GM12878 (cell line): ENCODE data around the gene ADGRL4. TPM values are rescaled to one million over a fixed set of nuclear protein-coding genes. Genes with fewer than 3 reads are reported as not detected.

ENCODE experiments used
- ATAC-seq: fragments of 200-7000 bp; cut with Tn5 transposase; 3 replicates; pipeline ENCODE4 v1.9.1; 2020; ENCODE audit warnings: mild to moderate bottlenecking, moderate library complexity
- BruUV-seq: library from RNA; stranded (reverse); fragments of 400-500 nt; replicated peaks from 2 replicates; lab custom pipeline; 2021; lab: Mats Ljungman, UMichigan
- CTCF ChIA-PET: fragments of 300-600 bp; sonication (Branson Sonifier 250); formaldehyde crosslinking; extraction: SDS; loops from one replicate; lab custom pipeline; 2021; ENCODE audit warnings: inconsistent platforms; lab: Yijun Ruan, JAX
- POLR2A ChIA-PET: fragments of 350-600 bp; formaldehyde crosslinking; extraction: SDS; loops from one replicate; lab custom pipeline; 2021; ENCODE audit warnings: inconsistent platforms; lab: Charles Lee
- RAD21 ChIA-PET: fragments of 300-600 bp; sonication (Branson Sonifier 250); formaldehyde crosslinking; loops from one replicate; lab custom pipeline; 2023; ENCODE audit warnings: antibody characterized with exemption; ENCODE audit not compliant: unreplicated experiment; lab: Charles Lee
- SMC1A ChIA-PET: fragments of 300-600 bp; sonication (Branson Sonifier 250); formaldehyde crosslinking; loops from one replicate; lab custom pipeline; 2023; ENCODE audit not compliant: unreplicated experiment, uncharacterized antibody; lab: Charles Lee
- DNase-seq: peaks from one replicate; pipeline ENCODE4 v3.0.0-alpha.2; 2011; ENCODE audit warnings: low read depth, low spot score
- FAIRE-seq: peaks from 3 replicates; lab custom pipeline; 2011; peaks lifted over from hg19 to GRCh38; lab: Jason Lieb, UNC
- H2AFZ ChIP-seq: 2 replicates; pipeline ENCODE4 v1.6.0; 2011; ENCODE audit warnings: low read depth, low read length, control low read depth; ENCODE audit not compliant: control insufficient read depth
- H3K27ac ChIP-seq: 2 replicates; pipeline ENCODE4 v1.5.1; 2011; ENCODE audit warnings: control low read depth; ENCODE audit not compliant: control insufficient read depth, insufficient read depth
- H3K27me3 ChIP-seq, 2 experiments: replicated peaks in 1 of 2; 2 replicates each; pipeline versions ENCODE4 v1.6.0 to v1.6.1; 2011; ENCODE audit warnings: low read length in 1 of 2; ENCODE audit not compliant: control insufficient read depth in 2 of 2, insufficient read depth in 2 of 2
- H3K36me3 ChIP-seq, 2 experiments: 2 replicates each; pipeline ENCODE4 v1.5.1; 2011; ENCODE audit warnings: low read length in 1 of 2; ENCODE audit not compliant: control insufficient read depth in 2 of 2, insufficient read depth in 2 of 2
- H3K4me1 ChIP-seq: 2 replicates; pipeline ENCODE4 v1.6.1; 2011; ENCODE audit warnings: mild to moderate bottlenecking, low read length, moderate library complexity, mixed read lengths; ENCODE audit not compliant: control insufficient read depth, insufficient read depth
- H3K4me2 ChIP-seq: 2 replicates; pipeline ENCODE4 v1.6.0; 2011; ENCODE audit warnings: control low read depth; ENCODE audit not compliant: control insufficient read depth, insufficient read depth
- H3K4me3 ChIP-seq: fragments of 200-600 bp; sonication (generic); 2 replicates; pipeline ENCODE4 v1.5.1; 2016
- H3K79me2 ChIP-seq: 2 replicates; pipeline ENCODE4 v1.6.0; 2011; ENCODE audit warnings: low read length; ENCODE audit not compliant: control insufficient read depth, insufficient read depth
- H3K9ac ChIP-seq: 2 replicates; pipeline ENCODE4 v1.8.0; 2011; ENCODE audit warnings: low read length, control low read depth, mixed read lengths; ENCODE audit not compliant: control insufficient read depth, insufficient read depth
- H3K9me3 ChIP-seq: replicated peaks from 3 replicates; pipeline ENCODE4 v1.5.1; 2011; ENCODE audit warnings: mild to moderate bottlenecking, low read length; ENCODE audit not compliant: control insufficient read depth, insufficient read depth
- H4K20me1 ChIP-seq: 2 replicates; pipeline ENCODE4 v1.6.0; 2011; ENCODE audit not compliant: control insufficient read depth, insufficient read depth
- BHLHE40 ChIP-seq, 2 experiments: fragments of 450-650 bp in 1 of 2; IDR thresholded peaks; 2 replicates each; pipeline ENCODE4 v1.6.1; 2011 to 2017; ENCODE audit warnings: low read depth in 2 of 2, borderline replicate concordance in 1 of 2, improper control_type of control experiment in 1 of 2, low read length in 1 of 2, mild to moderate bottlenecking in 1 of 2
- BRCA1 ChIP-seq: IDR thresholded peaks from 2 replicates; pipeline ENCODE4 v1.6.1; 2011; ENCODE audit warnings: low read depth, low read length, improper control_type of control experiment
- CEBPZ ChIP-seq: fragments of 150-350 bp; IDR thresholded peaks from 2 replicates; pipeline ENCODE4 v1.6.1; 2016; ENCODE audit warnings: low read depth, low read length
- CTCF ChIP-seq, 3 experiments: IDR thresholded peaks in 2 of 3; conservative IDR thresholded peaks in 1 of 3; 2 replicates each; pipeline ENCODE4 v1.5.1; 2011; ENCODE audit warnings: low read depth in 3 of 3, low read length in 3 of 3, mild to moderate bottlenecking in 3 of 3, control low read depth in 2 of 3, moderate library complexity in 2 of 3, inconsistent platforms in 1 of 3, mixed read lengths in 1 of 3; ENCODE audit not compliant: control insufficient read depth in 2 of 3, insufficient read depth in 1 of 3; ENCODE audit errors: extremely low read depth in 1 of 3
- E2F8 ChIP-seq: fragments of 450-650 bp; IDR thresholded peaks from 2 replicates; pipeline ENCODE4 v1.6.1; 2018; ENCODE audit warnings: mild to moderate bottlenecking, low read depth, moderate library complexity; ENCODE audit not compliant: partially characterized antibody
- EP300 ChIP-seq, 2 experiments: fragments of 150-350 bp in 1 of 2; IDR thresholded peaks; 2 replicates each; pipeline ENCODE4 v1.6.1; 2011 to 2012; ENCODE audit warnings: low read depth in 2 of 2, low read length in 2 of 2, borderline replicate concordance in 1 of 2, improper control_type of control experiment in 1 of 2, inconsistent platforms in 1 of 2; ENCODE audit not compliant: control insufficient read depth in 1 of 2
- FOS ChIP-seq: IDR thresholded peaks from 3 replicates; pipeline ENCODE4 v1.6.1; 2011; ENCODE audit warnings: borderline replicate concordance; ENCODE audit not compliant: insufficient read length; ENCODE audit errors: extremely low read depth
- HDGF ChIP-seq: fragments of 450-650 bp; IDR thresholded peaks from 2 replicates; pipeline ENCODE4 v1.6.1; 2016; ENCODE audit warnings: antibody characterized with exemption
- JUNB ChIP-seq: IDR thresholded peaks from 2 replicates; pipeline ENCODE4 v1.6.1; 2016; ENCODE audit warnings: antibody characterized with exemption, mild to moderate bottlenecking
- NFXL1 ChIP-seq: fragments of 450-650 bp; IDR thresholded peaks from 2 replicates; pipeline ENCODE4 v1.6.1; 2017; ENCODE audit warnings: antibody characterized with exemption, mild to moderate bottlenecking, borderline replicate concordance
- RAD51 ChIP-seq: fragments of 450-650 bp; IDR thresholded peaks from 2 replicates; pipeline ENCODE4 v1.6.1; 2016; ENCODE audit warnings: moderate library complexity, mild to moderate bottlenecking, inconsistent platforms
- RBBP5 ChIP-seq: fragments of 200-600 bp; sonication (generic); conservative IDR thresholded peaks from 2 replicates; pipeline ENCODE4 v1.6.1; 2016
- SMARCA5 ChIP-seq: fragments of 450-650 bp; IDR thresholded peaks from 2 replicates; pipeline ENCODE4 v1.6.1; 2017; ENCODE audit warnings: mild to moderate bottlenecking
- SPI1 ChIP-seq: IDR thresholded peaks from 2 replicates; pipeline ENCODE4 v1.6.1; 2011; ENCODE audit warnings: low read depth, mild to moderate bottlenecking, low read length, moderate library complexity, borderline replicate concordance; ENCODE audit not compliant: insufficient read depth
- ZBED1 ChIP-seq: IDR thresholded peaks from 2 replicates; pipeline ENCODE4 v1.6.1; 2016; ENCODE audit warnings: borderline replicate concordance
- ZNF207 ChIP-seq: fragments of 450-650 bp; IDR thresholded peaks from 2 replicates; pipeline ENCODE4 v1.6.1; 2014; ENCODE audit warnings: antibody characterized with exemption, mild to moderate bottlenecking, borderline replicate concordance
- ZNF217 ChIP-seq: fragments of 450-650 bp; IDR thresholded peaks from 2 replicates; pipeline ENCODE4 v1.6.1; 2017; ENCODE audit warnings: antibody characterized with exemption, mild to moderate bottlenecking
- WGBS: methylation state at CpG from one replicate; pipeline ENCODE4 v1.1.6; 2016; ENCODE audit warnings: low lambda C conversion rate; ENCODE audit not compliant: insufficient replicate concordance, insufficient coverage; ENCODE audit errors: missing lambda C conversion rate; 5-methylcytosine and 5-hydroxymethylcytosine counted together
- in situ Hi-C: fragments of 300-500 bp; cut with MboI; formaldehyde crosslinking; loops from 9 replicates; pipeline ENCODE4 v1.14.3; 2018; ENCODE audit warnings: mixed read lengths
- intact Hi-C: fragments of 100-400 bp; cut with micrococcal nuclease; formaldehyde crosslinking; loops from one replicate; pipeline ENCODE4 v1.14.2; 2022; ENCODE audit not compliant: unreplicated experiment
- polyA plus RNA-seq, 11 experiments: library from polyadenylated mRNA; depleted of rRNA in 4 of 11; unstranded in 6 of 11; stranded (reverse) in 5 of 11; fragments of >200 nt; fragmentation: Nextera tagmentation in 4 of 11; fragmentation: Illumina TruSeq in 1 of 11; extraction: Ambion mirVana in 4 of 11; extraction: Trizol in 1 of 11; gene quantifications; 1 replicate in 1 of 11; 2 replicates in 10 of 11; pipeline versions ENCODE4 v1.2.1 to v1.2.3, GENCODE V29; 2011 to 2016; ENCODE audit warnings: inconsistent platforms in 2 of 11, missing spikeins in 2 of 11, low read depth in 1 of 11
- total RNA-seq, 4 experiments: library from RNA; depleted of rRNA in 3 of 4; stranded (reverse); fragments of >200 nt in 3 of 4; fragmentation: Illumina TruSeq in 1 of 4; extraction: Trizol in 1 of 4; gene quantifications; 2 replicates each; pipeline versions ENCODE4 v1.2.1 to v1.2.3, GENCODE V29; 2013 to 2021

The ADGRL4 gene
- total and polyA plus RNA-seq, 10 of the 15 experiments (the other 5 are each of a cell fraction or from before 2014, with no cell fraction given): not detected

GRCh38 chr1:78919150-78919549 is 87.4 kb downstream of the ADGRL4 start:
- WGBS: 47% methylated on average over 3 of the region's 3 CpGs
- POLR2A ChIA-PET: no interaction called here
- RAD21 ChIA-PET: interaction anchor here (0.6 kb wide), 1 partner anchor 11 kb away, joined by 3 read pairs; no protein-coding TSS in a partner anchor
- no peak overlapping the region for H3K4me2 ChIP-seq
- in situ Hi-C loops: no loop called here
- CTCF ChIA-PET: no interaction called here
- no peaks in the 10 kb centered on the region for H3K27me3 ChIP-seq
- H3K9ac ChIP-seq: no peak overlapping the region
- H3K4me3 ChIP-seq: no peak overlapping the region
- SMC1A ChIA-PET: no interaction called here
- no peak for FAIRE-seq
- no peaks in the 10 kb centered on the region for H3K79me2 ChIP-seq
- H3K9me3 ChIP-seq: no peaks in the 10 kb centered on the region
- no peak for DNase-seq
- no peaks in the 10 kb centered on the region for H3K36me3 ChIP-seq
- no TSS peak for BruUV-seq
- no peak for ATAC-seq
- H4K20me1 ChIP-seq: no peaks in the 10 kb centered on the region
- no peak overlapping the region for H2AFZ ChIP-seq
- H3K4me1 ChIP-seq: no peaks in the 10 kb centered on the region
- H3K27ac ChIP-seq: no peak overlapping the region
- intact Hi-C loops: no loop called here
- TF ChIP-seq SPI1: no peak
- TF ChIP-seq BRCA1: no peak
- TF ChIP-seq ZNF207: no peak
- TF ChIP-seq RAD51: no peak
- no peak for TF ChIP-seq CTCF (IDR thresholded peaks at IDR 0.05 in 2 of 3, conservative IDR thresholded peaks at IDR 0.05 in 1 of 3; ENCODE audit: control insufficient read depth in 2 of 3, extremely low read depth in 1 of 3, insufficient read depth in 1 of 3, low read depth in 3 of 3, low read length in 3 of 3)
- TF ChIP-seq NFXL1: no peak
- no peak for TF ChIP-seq ZBED1
- no peak for TF ChIP-seq E2F8
- no peak for TF ChIP-seq RBBP5
- TF ChIP-seq SMARCA5: no peak
- TF ChIP-seq JUNB: no peak
- TF ChIP-seq EP300 (IDR thresholded peaks at IDR 0.05; ENCODE audit: borderline replicate concordance in 1 of 2, control insufficient read depth in 1 of 2, low read depth in 2 of 2, low read length in 2 of 2): no peak
- no peak for TF ChIP-seq CEBPZ
- TF ChIP-seq HDGF: no peak
- no peak for TF ChIP-seq FOS
- no peak for TF ChIP-seq BHLHE40 (IDR thresholded peaks at IDR 0.05; ENCODE audit: borderline replicate concordance in 1 of 2, low read depth in 2 of 2, low read length in 1 of 2)
- no peak for TF ChIP-seq ZNF217
